ENCODE measurements around the gene CLOCK. TPM values are rescaled to one million over a fixed set of nuclear protein-coding genes. Genes with fewer than 3 reads are reported as not detected.

CLOCK gene
- total RNA-seq, 1 experiment from 2014 or later = 9.5 TPM

DNA sequence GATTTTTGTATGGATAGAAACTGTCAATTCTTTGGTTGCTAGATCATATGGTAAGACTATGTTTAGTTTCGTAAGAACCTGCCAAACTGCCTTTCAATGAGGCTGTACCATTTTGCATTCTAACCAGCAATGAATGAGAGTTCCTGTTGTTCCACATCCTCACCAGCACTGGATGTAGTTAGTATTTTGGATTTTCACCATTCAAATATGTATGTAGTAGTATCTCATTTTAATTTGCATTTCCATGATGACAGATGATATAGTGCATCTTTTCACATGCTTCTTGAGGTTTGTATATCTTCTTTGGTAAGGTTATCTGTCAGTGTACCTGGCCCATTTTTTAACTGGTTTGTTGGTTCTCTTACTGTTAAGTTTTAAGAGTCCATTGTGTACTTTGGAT is 34.6 kb downstream of the CLOCK start:
- H3K9me3 ChIP-seq = no peaks in the 10 kb centered on the region
- no peak for DNase-seq
- POLR2A ChIA-PET = no interaction called here
- no peaks in the 10 kb centered on the region for H3K9me3 Mint-ChIP-seq (ENCODE audit: unreplicated experiment)
- peaks cover 7% of the 10 kb centered on the region for H3K4me1 Mint-ChIP-seq (ENCODE audit: low read depth, unreplicated experiment)
- no peak overlapping the region for H3K4me3 ChIP-seq (ENCODE audit: low read depth, low read length)
- H3K27me3 Mint-ChIP-seq (ENCODE audit: insufficient read depth, unreplicated experiment) = no peaks in the 10 kb centered on the region
- H3K27me3 ChIP-seq (replicated peaks; ENCODE audit: control insufficient read depth, insufficient read depth, low read length) = no peaks in the 10 kb centered on the region
- no peak overlapping the region for H3K4me3 Mint-ChIP-seq (ENCODE audit: unreplicated experiment)
- intact Hi-C loops (cut with micrococcal nuclease; ENCODE audit: unreplicated experiment) = no loop called here
- H3K36me3 ChIP-seq (ENCODE audit: control insufficient read depth, insufficient read depth, low read length) = no peaks in the 10 kb centered on the region; the same call in 1 of the 2 replicates
- no peak for TF ChIP-seq CTCF (IDR thresholded peaks at IDR 0.05; ENCODE audit: insufficient read depth in 1 of 2, low read depth in 1 of 2, low read length in 1 of 2, severe bottlenecking in 1 of 2, unreplicated experiment in 1 of 2)
- no peak overlapping the region for H3K27ac Mint-ChIP-seq (ENCODE audit: unreplicated experiment)
- CTCF ChIA-PET = no interaction called here
- no TSS peak for BruUV-seq (replicated peaks)
- H3K4me1 ChIP-seq = no peaks in the 10 kb centered on the region
- no peaks in the 10 kb centered on the region for H3K36me3 Mint-ChIP-seq (ENCODE audit: insufficient read depth, unreplicated experiment)

DNA sequence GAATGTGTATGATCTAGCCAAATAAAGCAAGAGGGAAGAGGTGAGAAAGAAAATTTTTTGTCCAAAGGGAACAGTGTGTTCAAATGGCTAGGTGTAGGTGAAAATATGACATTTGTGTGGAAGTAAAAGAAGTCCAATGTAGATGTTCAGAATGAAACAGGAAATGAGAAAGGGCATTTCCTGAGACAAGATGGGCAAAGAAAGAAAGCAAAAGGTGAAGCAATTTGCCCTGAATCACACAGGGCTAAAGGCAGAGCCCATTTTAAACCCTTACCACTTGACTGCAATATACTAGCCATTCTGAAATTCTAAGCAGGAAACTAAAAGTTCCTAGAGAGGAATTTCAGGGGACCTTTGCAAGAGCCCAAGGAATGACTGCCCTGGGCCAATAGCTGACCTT is 36.0 kb downstream of the CLOCK start:
- Histone ChIP-seq H3K27me3 (replicated peaks; ENCODE audit: control insufficient read depth, insufficient read depth, low read length) (no peaks in the 10 kb centered on the region), H3K36me3 (ENCODE audit: control insufficient read depth, insufficient read depth, low read length) (no peaks in the 10 kb centered on the region; the same call in 1 of the 2 replicates), H3K4me3 (ENCODE audit: low read depth, low read length) (no peak overlapping the region), H3K4me1 (peaks cover 6% of the 10 kb centered on the region), H3K9me3 (no peaks in the 10 kb centered on the region; the same call in 1 of the 2 replicates)
- H3K4me1 Mint-ChIP-seq (ENCODE audit: low read depth, unreplicated experiment) = peaks cover 13% of the 10 kb centered on the region
- BruUV-seq (replicated peaks) = no TSS peak
- no peaks in the 10 kb centered on the region for H3K36me3 Mint-ChIP-seq (ENCODE audit: insufficient read depth, unreplicated experiment)
- H3K9me3 Mint-ChIP-seq (ENCODE audit: unreplicated experiment) = no peaks in the 10 kb centered on the region
- CTCF ChIA-PET = no interaction called here
- intact Hi-C loops (cut with micrococcal nuclease; ENCODE audit: unreplicated experiment) = no loop called here
- no peak for DNase-seq
- H3K4me3 Mint-ChIP-seq (ENCODE audit: unreplicated experiment) = no peak overlapping the region
- H3K27me3 Mint-ChIP-seq (ENCODE audit: insufficient read depth, unreplicated experiment) = no peaks in the 10 kb centered on the region
- H3K27ac Mint-ChIP-seq (ENCODE audit: unreplicated experiment) = no peak overlapping the region
- TF ChIP-seq CTCF (IDR thresholded peaks at IDR 0.05; ENCODE audit: insufficient read depth in 1 of 2, low read depth in 1 of 2, low read length in 1 of 2, severe bottlenecking in 1 of 2, unreplicated experiment in 1 of 2) = no peak
- POLR2A ChIA-PET = no interaction called here

DNA sequence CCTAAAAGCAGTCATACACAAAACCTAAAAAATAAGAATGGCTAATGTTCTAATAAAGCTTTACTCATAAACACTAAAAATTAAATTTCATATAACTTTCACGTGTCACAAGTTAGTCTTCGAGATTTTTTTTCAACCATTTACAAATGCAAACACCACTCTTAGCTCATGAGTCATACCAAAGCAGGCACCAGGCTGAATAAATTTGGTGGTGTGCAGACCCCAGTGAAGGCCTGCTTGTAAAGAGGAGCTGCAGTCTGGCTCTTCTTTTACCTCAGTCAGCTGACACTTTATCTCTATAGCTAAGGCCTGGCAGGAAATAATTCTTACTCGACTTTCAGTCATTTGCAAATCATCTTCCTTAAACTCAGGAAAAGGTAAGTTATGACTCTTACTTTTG is 37.4 kb downstream of the CLOCK start:
- H3K9me3 ChIP-seq = no peaks in the 10 kb centered on the region; the same call in 1 of the 2 replicates
- Mint-ChIP-seq H3K27ac (ENCODE audit: unreplicated experiment) (no peak overlapping the region), H3K9me3 (ENCODE audit: unreplicated experiment) (no peaks in the 10 kb centered on the region), H3K4me3 (ENCODE audit: unreplicated experiment) (no peak overlapping the region), H3K27me3 (ENCODE audit: insufficient read depth, unreplicated experiment) (no peaks in the 10 kb centered on the region), H3K4me1 (ENCODE audit: low read depth, unreplicated experiment) (peaks cover 11% of the 10 kb centered on the region), H3K36me3 (ENCODE audit: insufficient read depth, unreplicated experiment) (no peaks in the 10 kb centered on the region)
- no peaks in the 10 kb centered on the region for H3K27me3 ChIP-seq (replicated peaks; ENCODE audit: control insufficient read depth, insufficient read depth, low read length)
- no peak overlapping the region for H3K4me3 ChIP-seq (ENCODE audit: low read depth, low read length)
- H3K36me3 ChIP-seq (ENCODE audit: control insufficient read depth, insufficient read depth, low read length) = no peaks in the 10 kb centered on the region; the same call in 1 of the 2 replicates
- peaks cover 6% of the 10 kb centered on the region for H3K4me1 ChIP-seq
- ChIA-PET POLR2A (no interaction called here), CTCF (no interaction called here)
- intact Hi-C loops (cut with micrococcal nuclease; ENCODE audit: unreplicated experiment) = no loop called here
- no TSS peak for BruUV-seq (replicated peaks)
- no peak for TF ChIP-seq CTCF (IDR thresholded peaks at IDR 0.05; ENCODE audit: insufficient read depth in 1 of 2, low read depth in 1 of 2, low read length in 1 of 2, severe bottlenecking in 1 of 2, unreplicated experiment in 1 of 2)
- no peak for DNase-seq
